Body of pancreas (tissue), 4 donors: ENCODE data around the gene REN.

Experiments
- CTCF ChIP-seq, 7 experiments: fragments of 450-650 bp in 4 of 7; fragments of 200-600 bp in 3 of 7; sonication (generic) in 3 of 7; IDR thresholded peaks; one replicate each; pipeline ENCODE4 v1.5.1; 2016 to 2019; ENCODE audit warnings: antibody characterized with exemption in 7 of 7
- POLR2A ChIP-seq, 3 donors: fragments of 450-650 bp; IDR thresholded peaks; one replicate each; pipeline ENCODE4 v1.6.1; 2016; ENCODE audit warnings: antibody characterized with exemption in 3 of 3, mild to moderate bottlenecking in 2 of 3

- no peak for TF ChIP-seq CTCF (IDR thresholded peaks at IDR 0.05)
- TF ChIP-seq POLR2A (IDR thresholded peaks at IDR 0.05): no peak
Observed at GRCh38 chr1:204194771-204195170, 28.6 kb upstream of the REN start.
